GM21381 (cell line): ENCODE measurements around the gene FAM184B.
"Not testable (repeated sequence)": the region's sequence is repeated elsewhere in the genome, so short reads cannot be mapped to it uniquely, and the experiment has no call there.

Experiments used
- ATAC-seq: cut with Tn5 transposase; IDR thresholded peaks from one replicate; pipeline ENCODE4 v1.9.1; 2021; ENCODE audit warnings: mild to moderate bottlenecking, moderate library complexity; ENCODE audit not compliant: unreplicated experiment

The FAM184B gene

GRCh38 chr4:17721496-17722355, 59.7 kb downstream of the FAM184B start:
- ATAC-seq = no peak

- ATAC-seq = no peak
Measured at GRCh38 chr4:17719106-17719505, 62.3 kb downstream of the FAM184B start.

GRCh38 chr4:17718471-17718870, 63.0 kb downstream of the FAM184B start:
- no peak for ATAC-seq

GRCh38 chr4:17717301-17717700, 64.1 kb downstream of the FAM184B start:
- no peak for ATAC-seq

GRCh38 chr4:17715511-17715910, 65.9 kb downstream of the FAM184B start:
- ATAC-seq = no peak

GRCh38 chr4:17713779-17714178, 67.6 kb downstream of the FAM184B start:
- ATAC-seq = no peak

GRCh38 chr4:17712166-17712565, 69.3 kb downstream of the FAM184B start:
- no peak for ATAC-seq

GRCh38 chr4:17711206-17711605, 70.2 kb downstream of the FAM184B start:
- ATAC-seq = not testable (repeated sequence)

- ATAC-seq = no peak
Measured at GRCh38 chr4:17709763-17710068, 71.7 kb downstream of the FAM184B start.

- no peak for ATAC-seq
Measured at GRCh38 chr4:17708992-17709762, 72.2 kb downstream of the FAM184B start.

- ATAC-seq = no peak
Measured at GRCh38 chr4:17707671-17708070, 73.8 kb downstream of the FAM184B start.

- ATAC-seq = no peak
Measured at GRCh38 chr4:17705107-17705506, 76.3 kb downstream of the FAM184B start.

GRCh38 chr4:17704020-17704650, 77.3 kb downstream of the FAM184B start:
- ATAC-seq = no peak

GRCh38 chr4:17702641-17703040, 78.8 kb downstream of the FAM184B start:
- ATAC-seq = no peak

- no peak for ATAC-seq
Measured at GRCh38 chr4:17701882-17702281, 79.5 kb downstream of the FAM184B start.

GRCh38 chr4:17701138-17701839, 80.1 kb downstream of the FAM184B start:
- no peak for ATAC-seq

- no peak for ATAC-seq
Measured at GRCh38 chr4:17699380-17699779, 82.0 kb downstream of the FAM184B start.

- ATAC-seq = no peak
Measured at GRCh38 chr4:17698116-17698515, 83.3 kb downstream of the FAM184B start.

GRCh38 chr4:17695341-17695740, 86.1 kb downstream of the FAM184B start:
- ATAC-seq = no peak

- no peak for ATAC-seq
Measured at GRCh38 chr4:17694552-17694951, 86.9 kb downstream of the FAM184B start.

GRCh38 chr4:17690898-17691297, 90.5 kb downstream of the FAM184B start:
- no peak for ATAC-seq
